GM19372 (cell line): ENCODE results near the gene NFKBIL1.
"Not testable (repeated sequence)": the region's sequence is repeated elsewhere in the genome, so short reads cannot be mapped to it uniquely, and the experiment has no call there.

ENCODE experiments used
- ATAC-seq: cut with Tn5 transposase; IDR thresholded peaks from one replicate; pipeline ENCODE4 v1.9.1; 2021; ENCODE audit warnings: mild to moderate bottlenecking, low read depth, moderate library complexity; ENCODE audit not compliant: unreplicated experiment

The NFKBIL1 gene

GRCh38 chr6:31534011-31534410, 13.4 kb upstream of the NFKBIL1 start:
- no peak for ATAC-seq

GRCh38 chr6:31534521-31535040, 12.8 kb upstream of the NFKBIL1 start:
- ATAC-seq, result no peak

GRCh38 chr6:31535538-31536324, 11.7 kb upstream of the NFKBIL1 start:
- ATAC-seq, result no peak

GRCh38 chr6:31538805-31539400, 8.5 kb upstream of the NFKBIL1 start:
- ATAC-seq, result no peak

- no peak for ATAC-seq
Observed at GRCh38 chr6:31540640-31541039, 6.8 kb upstream of the NFKBIL1 start.

- no peak for ATAC-seq
Observed at GRCh38 chr6:31541059-31541657, 6.2 kb upstream of the NFKBIL1 start.

- peak; percentile 64 for ATAC-seq
Observed at GRCh38 chr6:31541658-31542521, 5.5 kb upstream of the NFKBIL1 start, which contains the start of gene DDX39B. DDX39B (minus strand) TSS chr6:31542003; CDS start chr6:31540532, 1,471 bp downstream.

- no peak for ATAC-seq
Observed at GRCh38 chr6:31543639-31544038, 3.8 kb upstream of the NFKBIL1 start.

- no peak for ATAC-seq
Observed at GRCh38 chr6:31544676-31545075, 2.7 kb upstream of the NFKBIL1 start.

GRCh38 chr6:31545291-31545690, 2.1 kb upstream of the NFKBIL1 start:
- no peak for ATAC-seq

- ATAC-seq, result peak; percentile 43
Observed at GRCh38 chr6:31546339-31546957, 960 bp upstream of the NFKBIL1 start, which contains the start of gene ATP6V1G2. ATP6V1G2 (minus strand) TSS chr6:31546608; CDS start chr6:31546559, 49 bp downstream.

- no peak for ATAC-seq
Observed at GRCh38 chr6:31547727-31548543, 527 bp downstream of the NFKBIL1 start.

GRCh38 chr6:31548544-31548873, 1.1 kb downstream of the NFKBIL1 start:
- ATAC-seq, result no peak

GRCh38 chr6:31551371-31551770, 4.0 kb downstream of the NFKBIL1 start:
- ATAC-seq, result not testable (repeated sequence)

- no peak for ATAC-seq
Observed at GRCh38 chr6:31556307-31556706, 8.9 kb downstream of the NFKBIL1 start.

- no peak for ATAC-seq
Observed at GRCh38 chr6:31557443-31558317, 10.3 kb downstream of the NFKBIL1 start.

GRCh38 chr6:31558318-31558625, 10.9 kb downstream of the NFKBIL1 start:
- no peak for ATAC-seq
